ENCODE data around the gene ACSF3. TPM values are rescaled to one million over a fixed set of nuclear protein-coding genes. Genes with fewer than 3 reads are reported as not detected.

ACSF3 gene
- total RNA-seq, 2 experiments from 2014 or later, result 44.7 to 49.5 TPM

DNA sequence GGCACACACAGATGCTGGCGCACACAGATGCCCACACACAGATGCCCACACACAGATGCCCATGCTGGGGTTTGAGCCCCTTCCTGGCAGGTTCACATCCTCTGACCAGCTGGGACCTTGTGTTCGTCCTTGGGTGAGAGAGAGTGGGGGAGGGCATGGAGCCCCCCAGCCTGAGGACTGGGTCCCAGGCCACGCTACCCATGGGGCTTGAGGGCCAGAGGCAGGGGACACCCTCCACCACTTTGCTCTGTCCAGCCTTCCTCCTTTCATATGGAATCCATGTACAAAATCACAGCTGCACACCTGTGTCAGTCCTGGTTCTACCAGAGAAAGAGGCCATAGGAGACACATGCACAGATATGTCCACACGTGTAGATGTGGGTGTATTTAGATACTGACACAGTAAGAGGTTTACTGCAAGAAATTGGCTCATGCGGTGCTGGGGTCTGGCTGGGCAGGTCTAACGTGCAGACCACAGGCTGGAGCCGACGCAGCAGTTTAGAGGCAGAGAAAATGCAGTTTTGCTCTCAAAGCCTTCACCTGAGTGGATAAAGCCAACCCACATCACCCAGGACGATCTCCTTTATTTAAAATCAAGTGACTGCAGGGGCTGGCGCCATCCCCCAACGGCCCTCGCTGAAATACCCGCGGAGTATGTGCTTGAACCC, 95.8 kb downstream of the ACSF3 start:
- H3K27ac Mint-ChIP-seq, result peak overlapping the region; percentile 55
- intact Hi-C loops (cut with DNase I, micrococcal nuclease), result loop anchor here in 1 of 2 experiments (5.0 kb wide), 1 partner anchor 737 kb away; the partner anchor contains the start of gene ZFPM1
- DNase-seq, result peak in 1 of 14 experiments; percentile 27

DNA sequence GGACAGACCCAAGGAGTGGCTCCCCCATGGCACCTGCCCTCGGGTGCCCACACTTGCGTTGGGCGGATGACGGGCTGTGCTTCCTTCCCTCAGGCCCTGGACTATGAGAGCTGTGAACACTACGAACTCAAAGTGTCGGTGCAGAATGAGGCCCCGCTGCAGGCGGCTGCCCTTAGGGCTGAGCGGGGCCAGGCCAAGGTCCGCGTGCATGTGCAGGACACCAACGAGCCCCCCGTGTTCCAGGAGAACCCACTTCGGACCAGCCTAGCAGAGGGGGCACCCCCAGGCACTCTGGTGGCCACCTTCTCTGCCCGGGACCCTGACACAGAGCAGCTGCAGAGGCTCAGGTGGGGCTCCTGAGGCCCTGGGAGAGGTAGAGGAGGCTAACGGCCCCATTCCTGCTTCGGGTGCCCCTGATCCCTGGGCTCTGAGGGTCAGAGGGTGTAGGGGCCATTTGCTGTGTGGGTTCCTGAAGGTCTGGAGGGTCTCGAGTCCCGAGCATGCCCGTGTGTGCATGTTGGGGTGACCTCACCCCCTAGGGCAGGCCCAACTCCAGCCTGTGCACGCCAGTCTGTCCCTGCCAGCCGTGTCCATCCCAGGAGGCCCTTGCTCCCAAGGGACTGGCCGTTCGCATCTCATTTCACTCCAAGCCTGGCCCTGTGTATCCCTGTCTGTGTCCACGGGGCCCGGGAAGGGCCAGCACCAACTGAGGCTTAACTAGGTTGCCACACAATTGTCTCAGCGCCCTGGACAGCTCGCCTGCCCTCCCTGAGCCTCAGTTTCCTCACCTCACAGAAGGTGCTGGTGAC, 96.7 kb downstream of the ACSF3 start:
- peaks cover 0 to 22% of the 10 kb centered on the region in 2 experiments for H3K9me3 ChIP-seq (ENCODE audit: control insufficient read depth in 1 of 2, insufficient read depth in 1 of 2, low read length in 2 of 2)
- no peak overlapping the region for H3K27ac ChIP-seq (ENCODE audit: low read depth in 1 of 2, low read length in 2 of 2)
- Mint-ChIP-seq H3K4me3 (no peak overlapping the region), H3K36me3 (ENCODE audit: low read depth) (no peaks in the 10 kb centered on the region), H3K9me3 (no peaks in the 10 kb centered on the region), H3K4me1 (ENCODE audit: low read depth) (peaks cover 4% of the 10 kb centered on the region), H3K27ac (peak overlapping the region; percentile 55), H3K27me3 (no peaks in the 10 kb centered on the region)
- intact Hi-C loops (cut with DNase I, micrococcal nuclease), result loop anchor here in 1 of 2 experiments (5.0 kb wide), 1 partner anchor 738 kb away; the partner anchor contains the start of gene ZFPM1
- ATAC-seq (ENCODE audit: poor library complexity) (no peak), DNase-seq (peak in 1 of 14 experiments; percentile 31)
- H3K4me1 ChIP-seq (ENCODE audit: insufficient read depth, low read length), result peaks cover 18% of the 10 kb centered on the region
- no peaks in the 10 kb centered on the region for H3K36me3 ChIP-seq (ENCODE audit: insufficient read depth, low read length)
- ChIA-PET POLR2A (no interaction called here), CTCF (no interaction called here)
- no peaks in the 10 kb centered on the region for H3K27me3 ChIP-seq (ENCODE audit: control insufficient read depth in 1 of 2, insufficient read depth in 2 of 2, low read length in 2 of 2)
- TF ChIP-seq, protein P1, sequence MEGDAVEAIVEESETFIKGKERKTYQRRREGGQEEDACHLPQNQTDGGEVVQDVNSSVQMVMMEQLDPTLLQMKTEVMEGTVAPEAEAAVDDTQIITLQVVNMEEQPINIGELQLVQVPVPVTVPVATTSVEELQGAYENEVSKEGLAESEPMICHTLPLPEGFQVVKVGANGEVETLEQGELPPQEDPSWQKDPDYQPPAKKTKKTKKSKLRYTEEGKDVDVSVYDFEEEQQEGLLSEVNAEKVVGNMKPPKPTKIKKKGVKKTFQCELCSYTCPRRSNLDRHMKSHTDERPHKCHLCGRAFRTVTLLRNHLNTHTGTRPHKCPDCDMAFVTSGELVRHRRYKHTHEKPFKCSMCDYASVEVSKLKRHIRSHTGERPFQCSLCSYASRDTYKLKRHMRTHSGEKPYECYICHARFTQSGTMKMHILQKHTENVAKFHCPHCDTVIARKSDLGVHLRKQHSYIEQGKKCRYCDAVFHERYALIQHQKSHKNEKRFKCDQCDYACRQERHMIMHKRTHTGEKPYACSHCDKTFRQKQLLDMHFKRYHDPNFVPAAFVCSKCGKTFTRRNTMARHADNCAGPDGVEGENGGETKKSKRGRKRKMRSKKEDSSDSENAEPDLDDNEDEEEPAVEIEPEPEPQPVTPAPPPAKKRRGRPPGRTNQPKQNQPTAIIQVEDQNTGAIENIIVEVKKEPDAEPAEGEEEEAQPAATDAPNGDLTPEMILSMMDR (IDR thresholded peaks at IDR 0.05), result no peak
- H3K4me3 ChIP-seq (ENCODE audit: low read length), result no peak overlapping the region

More for the DNA sequence above, 95.8 kb downstream of the ACSF3 start:
- CTCF ChIA-PET, result no interaction called here
- POLR2A ChIA-PET, result no interaction called here
- no peaks in the 10 kb centered on the region for H3K36me3 Mint-ChIP-seq (ENCODE audit: low read depth)
- Histone ChIP-seq H3K27me3 (ENCODE audit: control insufficient read depth in 1 of 2, insufficient read depth in 2 of 2, low read length in 2 of 2) (no peaks in the 10 kb centered on the region), H3K4me3 (ENCODE audit: low read length) (no peak overlapping the region), H3K27ac (ENCODE audit: low read depth in 1 of 2, low read length in 2 of 2) (no peak overlapping the region), H3K36me3 (ENCODE audit: insufficient read depth, low read length) (no peaks in the 10 kb centered on the region), H3K4me1 (ENCODE audit: insufficient read depth, low read length) (peaks cover 18% of the 10 kb centered on the region), H3K9me3 (ENCODE audit: control insufficient read depth in 1 of 2, insufficient read depth in 1 of 2, low read length in 2 of 2) (peaks cover 0 to 22% of the 10 kb centered on the region in 2 experiments)
- no peaks in the 10 kb centered on the region for H3K27me3 Mint-ChIP-seq
- no peak for ATAC-seq (ENCODE audit: poor library complexity)
- H3K9me3 Mint-ChIP-seq, result no peaks in the 10 kb centered on the region
- TF ChIP-seq, protein P1 (IDR thresholded peaks at IDR 0.05), result no peak
- H3K4me1 Mint-ChIP-seq (ENCODE audit: low read depth), result peaks cover 4% of the 10 kb centered on the region
- H3K4me3 Mint-ChIP-seq, result peak overlapping the region; percentile 17

DNA sequence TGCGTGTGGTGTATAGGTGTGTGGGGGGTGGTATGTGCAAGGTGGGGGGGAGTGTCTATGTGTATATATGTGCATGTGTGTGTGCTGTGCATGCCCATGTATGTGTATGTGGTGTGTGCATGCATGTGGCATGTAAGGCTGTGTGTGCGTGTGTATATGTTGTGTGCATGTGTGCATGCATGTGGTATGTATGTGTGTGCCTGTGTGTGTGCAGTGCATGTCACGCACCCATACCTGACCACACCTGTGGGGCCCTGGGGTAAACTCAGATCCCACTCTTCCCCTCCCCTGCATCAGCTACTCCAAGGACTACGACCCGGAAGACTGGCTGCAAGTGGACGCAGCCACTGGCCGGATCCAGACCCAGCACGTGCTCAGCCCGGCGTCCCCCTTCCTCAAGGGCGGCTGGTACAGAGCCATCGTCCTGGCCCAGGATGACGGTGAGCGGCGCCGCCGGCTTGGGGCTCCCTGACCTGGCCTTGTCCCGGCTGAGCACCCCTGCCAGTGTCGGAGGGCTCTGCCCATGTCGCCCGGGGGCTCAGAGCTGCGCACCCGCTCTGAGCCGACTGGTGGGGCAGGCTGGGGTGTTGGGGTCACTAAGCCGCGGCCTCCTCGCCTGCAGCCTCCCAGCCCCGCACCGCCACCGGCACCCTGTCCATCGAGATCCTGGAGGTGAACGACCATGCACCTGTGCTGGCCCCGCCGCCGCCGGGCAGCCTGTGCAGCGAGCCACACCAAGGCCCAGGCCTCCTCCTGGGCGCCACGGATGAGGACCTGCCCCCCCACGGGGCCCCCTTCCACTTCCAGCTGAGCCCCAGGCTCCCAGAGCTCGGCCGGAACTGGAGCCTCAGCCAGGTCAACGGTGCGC, 97.6 kb downstream of the ACSF3 start:
- H3K36me3 Mint-ChIP-seq (ENCODE audit: low read depth), result no peaks in the 10 kb centered on the region
- intact Hi-C loops (cut with DNase I, micrococcal nuclease), result loop anchor here in 1 of 2 experiments (5.0 kb wide), 1 partner anchor 739 kb away; the partner anchor contains the start of gene ZFPM1
- no peaks in the 10 kb centered on the region for H3K27me3 Mint-ChIP-seq
- H3K27ac ChIP-seq (ENCODE audit: low read depth in 1 of 2, low read length in 2 of 2), result no peak overlapping the region
- H3K36me3 ChIP-seq (ENCODE audit: insufficient read depth, low read length), result no peaks in the 10 kb centered on the region
- H3K4me3 ChIP-seq (ENCODE audit: low read length), result no peak overlapping the region
- H3K4me1 Mint-ChIP-seq (ENCODE audit: low read depth), result peaks cover 4% of the 10 kb centered on the region
- ChIA-PET POLR2A (no interaction called here), CTCF (no interaction called here)
- H3K9me3 Mint-ChIP-seq, result no peaks in the 10 kb centered on the region
- no peaks in the 10 kb centered on the region for H3K27me3 ChIP-seq (ENCODE audit: control insufficient read depth in 1 of 2, insufficient read depth in 2 of 2, low read length in 2 of 2)
- TF ChIP-seq, protein P1 (IDR thresholded peaks at IDR 0.05), result no peak
- peaks cover 18% of the 10 kb centered on the region for H3K4me1 ChIP-seq (ENCODE audit: insufficient read depth, low read length)
- peak overlapping the region; percentile 13 for H3K4me3 Mint-ChIP-seq
- H3K9me3 ChIP-seq (ENCODE audit: control insufficient read depth in 1 of 2, insufficient read depth in 1 of 2, low read length in 2 of 2), result peaks cover 0 to 22% of the 10 kb centered on the region in 2 experiments
- H3K27ac Mint-ChIP-seq, result no peak overlapping the region
- peak in 2 of 14 experiments; percentile 12 to 49 for DNase-seq
- ATAC-seq (ENCODE audit: poor library complexity), result no peak

Measured in CD4-positive, alpha-beta T cell (primary cell).